HCT116 (cell line): Measurements from ENCODE around the gene DZIP3. TPM values are rescaled to one million over a fixed set of nuclear protein-coding genes. Genes with fewer than 3 reads are reported as not detected.

Source experiments
- ATAC-seq: fragments of 200-7000 bp; cut with Tn5 transposase; 2 replicates; pipeline ENCODE4 v1.9.1; 2020; ENCODE audit warnings: mild to moderate bottlenecking, moderate library complexity
- BruUV-seq: library from RNA; stranded (reverse); fragments of 400-500 nt; replicated peaks from 2 replicates; lab custom pipeline; 2021; lab: Mats Ljungman, UMichigan
- CTCF ChIA-PET: fragments of 300-600 bp; sonication (Branson Sonifier 250); formaldehyde crosslinking; loops from one replicate; lab custom pipeline; 2021; ENCODE audit warnings: antibody characterized with exemption; lab: Charles Lee
- POLR2A ChIA-PET: fragments of 300-600, 350-600 bp; sonication (Branson Sonifier 250); formaldehyde crosslinking; loops from one replicate; lab custom pipeline; 2021; ENCODE audit warnings: antibody characterized with exemption; lab: Charles Lee
- RAD21 ChIA-PET, 2 experiments: fragments of 300-600 bp; sonication (Branson Sonifier 250); formaldehyde crosslinking; loops; one replicate each; lab custom pipeline; 2023; ENCODE audit warnings: low total read pairs in 2 of 2; ENCODE audit not compliant: uncharacterized antibody in 2 of 2, unreplicated experiment in 2 of 2, low non-redundant PET in 1 of 2; lab: Charles Lee
- DNase-seq: peaks from one replicate; pipeline ENCODE4 v3.0.0-alpha.2; 2010; ENCODE audit warnings: low read depth, low spot score
- H2AFZ ChIP-seq: fragments of 200-600 bp; shearing (Covaris generic), sonication (generic); 2 replicates; pipeline ENCODE4 v1.6.1; 2017; ENCODE audit warnings: low read depth, mixed run types, mixed read lengths, antibody characterized with exemption, low read length; ENCODE audit not compliant: poor library complexity, severe bottlenecking
- H3K27ac ChIP-seq: 2 replicates; pipeline ENCODE4 v1.5.1; 2012; ENCODE audit warnings: low read depth, low read length
- H3K27me3 ChIP-seq: fragments of 200-600 bp; sonication (generic); 2 replicates; pipeline ENCODE4 v1.6.1; 2016; ENCODE audit warnings: mixed run types, low read length, mixed read lengths; ENCODE audit not compliant: insufficient read depth
- H3K36me3 ChIP-seq, 2 experiments: fragments of 200-500 bp in 1 of 2; fragments of 200-600 bp in 1 of 2; sonication (Bioruptor generic) in 1 of 2; sonication (generic) in 1 of 2; 2 replicates each; pipeline versions ENCODE4 v1.5.1 to v1.6.1; 2014 to 2016; ENCODE audit warnings: low read length in 2 of 2, inconsistent platforms in 1 of 2, mixed read lengths in 1 of 2, mixed run types in 1 of 2; ENCODE audit not compliant: insufficient read depth in 2 of 2, control insufficient read depth in 1 of 2
- H3K4me1 ChIP-seq, 2 experiments: fragments of 200-600 bp in 1 of 2; sonication (generic) in 1 of 2; 2 replicates each; pipeline versions ENCODE4 v1.5.1 to v1.6.1; 2012 to 2017; ENCODE audit warnings: low read length in 2 of 2, inconsistent platforms in 1 of 2, mild to moderate bottlenecking in 1 of 2, mixed read lengths in 1 of 2, mixed run types in 1 of 2, moderate library complexity in 1 of 2; ENCODE audit not compliant: insufficient read depth in 2 of 2, control insufficient read depth in 1 of 2
- H3K4me2 ChIP-seq: fragments of 200-600 bp; sonication (generic); 2 replicates; pipeline ENCODE4 v1.6.1; 2017; ENCODE audit warnings: mixed run types, low read length, mixed read lengths
- H3K4me3 ChIP-seq, 2 experiments: fragments of 200-600 bp in 1 of 2; sonication (generic) in 1 of 2; replicated peaks in 1 of 2; 2 replicates each; pipeline ENCODE4 v1.5.1; 2011 to 2016; ENCODE audit warnings: low read length in 2 of 2, control low read depth in 1 of 2, low read depth in 1 of 2, mild to moderate bottlenecking in 1 of 2, mixed read lengths in 1 of 2, mixed run types in 1 of 2
- H3K79me2 ChIP-seq: fragments of 200-600 bp; sonication (generic); 2 replicates; pipeline ENCODE4 v1.6.1; 2017; ENCODE audit warnings: mild to moderate bottlenecking, mixed run types, low read length, moderate library complexity, mixed read lengths; ENCODE audit not compliant: insufficient read depth
- H3K9ac ChIP-seq: fragments of 200-600 bp; sonication (generic); 2 replicates; pipeline ENCODE4 v1.6.1; 2016; ENCODE audit warnings: low read length, mixed read lengths
- H3K9me2 ChIP-seq: fragments of 200-600 bp; sonication (generic), shearing (Covaris generic); 2 replicates; pipeline ENCODE4 v1.6.1; 2017; ENCODE audit warnings: mixed run types, mild to moderate bottlenecking, moderate library complexity; ENCODE audit not compliant: insufficient read depth
- H3K9me3 ChIP-seq, 2 experiments: fragments of 200-500 bp in 1 of 2; fragments of 200-600 bp in 1 of 2; sonication (Bioruptor generic) in 1 of 2; sonication (generic) in 1 of 2; 2 replicates each; pipeline ENCODE4 v1.6.1; 2014 to 2017; ENCODE audit warnings: low read length in 2 of 2, mixed read lengths in 2 of 2, inconsistent platforms in 1 of 2, low read depth in 1 of 2, mild to moderate bottlenecking in 1 of 2, mixed run types in 1 of 2, moderate library complexity in 1 of 2; ENCODE audit not compliant: control insufficient read depth in 1 of 2, insufficient read depth in 1 of 2
- H4K20me1 ChIP-seq: fragments of 200-600 bp; sonication (generic), shearing (Covaris generic); 2 replicates; pipeline ENCODE4 v1.6.1; 2017; ENCODE audit warnings: mixed run types, mild to moderate bottlenecking, moderate library complexity; ENCODE audit not compliant: insufficient read depth
- CEBPB ChIP-seq: IDR thresholded peaks from 2 replicates; pipeline ENCODE4 v1.6.1; 2012; ENCODE audit warnings: low read depth
- ELF1 ChIP-seq: IDR thresholded peaks from 2 replicates; pipeline ENCODE4 v1.6.1; 2012; ENCODE audit warnings: low read depth, borderline replicate concordance
- JUND ChIP-seq: IDR thresholded peaks from 2 replicates; pipeline ENCODE4 v1.6.1; 2012
- SP1 ChIP-seq: IDR thresholded peaks from 2 replicates; pipeline ENCODE4 v1.6.1; 2012; ENCODE audit warnings: low read depth
- SRF ChIP-seq: IDR thresholded peaks from 2 replicates; pipeline ENCODE4 v1.6.1; 2012; ENCODE audit warnings: low read depth
- YY1 ChIP-seq: IDR thresholded peaks from 2 replicates; pipeline ENCODE4 v1.6.1; 2011; ENCODE audit warnings: low read length, low read depth, moderate library complexity, mild to moderate bottlenecking; ENCODE audit not compliant: insufficient replicate concordance; ENCODE audit errors: extremely low read depth
- ZFX ChIP-seq: fragments of 450-650 bp; IDR thresholded peaks from 2 replicates; pipeline ENCODE4 v1.6.1; 2017
- ZNF274 ChIP-seq: fragments of 200-500 bp; sonication (Bioruptor generic); IDR thresholded peaks from 2 replicates; pipeline ENCODE4 v1.6.1; 2014; ENCODE audit warnings: mild to moderate bottlenecking, low read depth, low read length, inconsistent platforms
- intact Hi-C: fragments of 100-400 bp; cut with micrococcal nuclease; formaldehyde crosslinking; loops from 2 replicates; pipeline ENCODE4 v1.10.0; 2022
- total RNA-seq: library from RNA; stranded (reverse); gene quantifications from one replicate; pipeline ENCODE4 v1.2.1, GENCODE V29; 2021; ENCODE audit not compliant: unreplicated experiment
- TF ChIP-seq, protein P1 (sequence below): IDR thresholded peaks from 2 replicates; pipeline ENCODE4 v1.6.1; 2012; ENCODE audit warnings: low read depth
- TF ChIP-seq, protein P2 (sequence below), 3 experiments: fragments of 200-600 bp in 1 of 3; sonication (generic) in 1 of 3; IDR thresholded peaks in 2 of 3; conservative IDR thresholded peaks in 1 of 3; 2 replicates each; pipeline ENCODE4 v1.5.1; 2012 to 2017; ENCODE audit warnings: low read depth in 2 of 3, low read length in 2 of 3, antibody characterized with exemption in 1 of 3, borderline replicate concordance in 1 of 3, control low read depth in 1 of 3, mild to moderate bottlenecking in 1 of 3, mixed read lengths in 1 of 3, mixed run types in 1 of 3, moderate library complexity in 1 of 3; ENCODE audit not compliant: insufficient read depth in 1 of 3
- TF ChIP-seq, protein P3 (sequence below): IDR thresholded peaks from 2 replicates; pipeline ENCODE4 v1.6.1; 2012

DZIP3 gene
- total RNA-seq, 1 experiment from 2014 or later: 19.4 TPM

DNA sequence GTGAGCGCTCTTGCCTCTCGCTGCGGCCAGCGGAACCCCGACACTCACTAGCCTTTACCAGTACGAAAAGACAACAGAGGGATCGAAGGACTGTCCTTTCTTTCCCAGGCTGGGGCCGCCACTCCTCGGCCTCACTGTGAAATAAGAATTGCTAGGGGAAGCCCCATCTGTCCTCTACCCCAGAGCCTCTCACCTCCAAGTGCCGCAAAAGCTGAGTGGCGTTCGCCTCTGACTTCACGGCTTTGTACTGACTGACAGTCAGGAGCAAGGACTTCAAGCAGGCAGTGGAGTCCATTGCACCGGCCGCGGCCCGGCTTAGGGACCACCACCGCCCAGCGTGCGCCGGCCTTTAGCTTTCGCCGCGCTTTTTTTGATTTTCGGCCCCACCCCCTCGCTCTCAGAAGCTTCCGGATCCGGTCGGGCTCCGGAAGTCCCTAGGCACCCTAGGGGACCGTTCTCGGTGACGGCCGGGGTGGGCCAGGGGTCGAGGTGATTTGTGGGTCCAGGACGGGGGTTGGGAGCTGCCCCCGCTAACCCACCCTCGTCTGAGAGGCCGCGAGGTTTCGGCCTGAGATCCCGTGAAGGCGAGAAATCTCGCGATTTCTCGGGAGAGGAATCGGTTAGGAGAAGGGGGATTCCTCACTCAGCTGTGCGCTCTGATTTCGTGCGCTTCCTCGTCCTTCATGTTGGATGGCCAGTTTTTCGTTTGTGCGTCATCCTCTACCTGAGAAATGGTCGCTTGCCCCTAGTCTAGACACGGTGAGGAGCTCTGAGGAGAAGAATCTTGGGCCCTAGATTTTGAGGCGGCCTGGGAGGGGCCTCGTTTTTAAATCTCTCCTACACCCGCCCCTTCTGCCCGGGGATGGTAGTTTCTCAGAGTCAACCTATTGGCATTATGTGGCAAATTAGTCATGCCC is at the start of gene DZIP3, which contains the start of gene CIP2A (continued):
- TF ChIP-seq, protein P1, sequence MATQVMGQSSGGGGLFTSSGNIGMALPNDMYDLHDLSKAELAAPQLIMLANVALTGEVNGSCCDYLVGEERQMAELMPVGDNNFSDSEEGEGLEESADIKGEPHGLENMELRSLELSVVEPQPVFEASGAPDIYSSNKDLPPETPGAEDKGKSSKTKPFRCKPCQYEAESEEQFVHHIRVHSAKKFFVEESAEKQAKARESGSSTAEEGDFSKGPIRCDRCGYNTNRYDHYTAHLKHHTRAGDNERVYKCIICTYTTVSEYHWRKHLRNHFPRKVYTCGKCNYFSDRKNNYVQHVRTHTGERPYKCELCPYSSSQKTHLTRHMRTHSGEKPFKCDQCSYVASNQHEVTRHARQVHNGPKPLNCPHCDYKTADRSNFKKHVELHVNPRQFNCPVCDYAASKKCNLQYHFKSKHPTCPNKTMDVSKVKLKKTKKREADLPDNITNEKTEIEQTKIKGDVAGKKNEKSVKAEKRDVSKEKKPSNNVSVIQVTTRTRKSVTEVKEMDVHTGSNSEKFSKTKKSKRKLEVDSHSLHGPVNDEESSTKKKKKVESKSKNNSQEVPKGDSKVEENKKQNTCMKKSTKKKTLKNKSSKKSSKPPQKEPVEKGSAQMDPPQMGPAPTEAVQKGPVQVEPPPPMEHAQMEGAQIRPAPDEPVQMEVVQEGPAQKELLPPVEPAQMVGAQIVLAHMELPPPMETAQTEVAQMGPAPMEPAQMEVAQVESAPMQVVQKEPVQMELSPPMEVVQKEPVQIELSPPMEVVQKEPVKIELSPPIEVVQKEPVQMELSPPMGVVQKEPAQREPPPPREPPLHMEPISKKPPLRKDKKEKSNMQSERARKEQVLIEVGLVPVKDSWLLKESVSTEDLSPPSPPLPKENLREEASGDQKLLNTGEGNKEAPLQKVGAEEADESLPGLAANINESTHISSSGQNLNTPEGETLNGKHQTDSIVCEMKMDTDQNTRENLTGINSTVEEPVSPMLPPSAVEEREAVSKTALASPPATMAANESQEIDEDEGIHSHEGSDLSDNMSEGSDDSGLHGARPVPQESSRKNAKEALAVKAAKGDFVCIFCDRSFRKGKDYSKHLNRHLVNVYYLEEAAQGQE: no peak
- no peak for TF ChIP-seq ZNF274

DNA sequence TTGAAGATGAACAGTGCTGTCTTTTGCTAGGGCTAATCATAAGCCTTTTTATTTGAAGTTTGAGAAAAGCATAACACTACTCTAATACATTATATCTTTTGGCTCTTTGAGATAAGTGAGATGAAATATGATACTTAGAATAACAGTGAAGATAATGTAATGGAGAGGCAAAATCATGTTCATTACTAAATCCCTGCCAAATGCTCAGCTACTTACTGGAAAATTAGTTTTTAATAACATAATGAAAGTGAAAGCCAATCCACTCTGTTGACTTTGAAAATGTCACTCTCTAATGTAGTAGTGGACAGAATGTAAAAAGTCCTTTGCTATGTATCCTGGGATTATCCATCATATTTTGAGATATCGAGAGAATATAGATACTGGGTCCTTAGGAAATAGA is 43.3 kb upstream of the DZIP3 start:
- no peak overlapping the region for H2AFZ ChIP-seq
- no peak overlapping the region for H3K4me3 ChIP-seq
- no peaks in the 10 kb centered on the region for H3K4me1 ChIP-seq
- H3K79me2 ChIP-seq: no peaks in the 10 kb centered on the region
- H3K27ac ChIP-seq: no peak overlapping the region
- H3K36me3 ChIP-seq: peaks cover 17 to 18% of the 10 kb centered on the region in 2 experiments; a peak in 3 of 4 replicates
- RAD21 ChIA-PET: no interaction called here
- no peaks in the 10 kb centered on the region for H3K27me3 ChIP-seq
- no peak overlapping the region for H3K4me2 ChIP-seq
- TF ChIP-seq CEBPB (no peak), ZFX (no peak), ZNF274 (no peak), SP1 (no peak), ELF1 (no peak), JUND (no peak), SRF (no peak), YY1 (no peak)
- TF ChIP-seq, protein P2, sequence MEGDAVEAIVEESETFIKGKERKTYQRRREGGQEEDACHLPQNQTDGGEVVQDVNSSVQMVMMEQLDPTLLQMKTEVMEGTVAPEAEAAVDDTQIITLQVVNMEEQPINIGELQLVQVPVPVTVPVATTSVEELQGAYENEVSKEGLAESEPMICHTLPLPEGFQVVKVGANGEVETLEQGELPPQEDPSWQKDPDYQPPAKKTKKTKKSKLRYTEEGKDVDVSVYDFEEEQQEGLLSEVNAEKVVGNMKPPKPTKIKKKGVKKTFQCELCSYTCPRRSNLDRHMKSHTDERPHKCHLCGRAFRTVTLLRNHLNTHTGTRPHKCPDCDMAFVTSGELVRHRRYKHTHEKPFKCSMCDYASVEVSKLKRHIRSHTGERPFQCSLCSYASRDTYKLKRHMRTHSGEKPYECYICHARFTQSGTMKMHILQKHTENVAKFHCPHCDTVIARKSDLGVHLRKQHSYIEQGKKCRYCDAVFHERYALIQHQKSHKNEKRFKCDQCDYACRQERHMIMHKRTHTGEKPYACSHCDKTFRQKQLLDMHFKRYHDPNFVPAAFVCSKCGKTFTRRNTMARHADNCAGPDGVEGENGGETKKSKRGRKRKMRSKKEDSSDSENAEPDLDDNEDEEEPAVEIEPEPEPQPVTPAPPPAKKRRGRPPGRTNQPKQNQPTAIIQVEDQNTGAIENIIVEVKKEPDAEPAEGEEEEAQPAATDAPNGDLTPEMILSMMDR (IDR thresholded peaks at IDR 0.05 in 2 of 3, conservative IDR thresholded peaks at IDR 0.05 in 1 of 3; ENCODE audit: borderline replicate concordance in 1 of 3, insufficient read depth in 1 of 3, low read depth in 2 of 3, low read length in 2 of 3): no peak
- TF ChIP-seq, protein P3, sequence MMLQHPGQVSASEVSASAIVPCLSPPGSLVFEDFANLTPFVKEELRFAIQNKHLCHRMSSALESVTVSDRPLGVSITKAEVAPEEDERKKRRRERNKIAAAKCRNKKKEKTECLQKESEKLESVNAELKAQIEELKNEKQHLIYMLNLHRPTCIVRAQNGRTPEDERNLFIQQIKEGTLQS: no peak
- no peak overlapping the region for H3K9ac ChIP-seq
- ATAC-seq (no peak), DNase-seq (no peak)
- no peaks in the 10 kb centered on the region for H4K20me1 ChIP-seq
- CTCF ChIA-PET: no interaction called here
- no peaks in the 10 kb centered on the region for H3K9me2 ChIP-seq
- intact Hi-C loops: no loop called here
- H3K9me3 ChIP-seq: no peaks in the 10 kb centered on the region
- POLR2A ChIA-PET: no interaction called here
- no TSS peak for BruUV-seq
